Hematopoietic multipotent progenitor cell treated with erythropoietin and hydrocortisone succinate and interleukin-3 and kit ligand, for 17 days (in vitro differentiated cells): ENCODE measurements around the gene IL20RA.
A peak's percentile ranks its signal among the peaks of the same experiment; 100 is the strongest.
"Not testable (repeated sequence)": the region's sequence is repeated elsewhere in the genome, so short reads cannot be mapped to it uniquely, and the experiment has no call there.

Experiments
- DNase-seq: peaks from one replicate; pipeline ENCODE4 v3.0.0-alpha.2; 2015; ENCODE audit warnings: low spot score

The IL20RA gene

GRCh38 chr6:136971609-136972008 is 73.2 kb downstream of the IL20RA start:
- DNase-seq: no peak

- DNase-seq: no peak
Observed at GRCh38 chr6:136969930-136970329, 74.8 kb downstream of the IL20RA start.

- DNase-seq: no peak
Observed at GRCh38 chr6:136969433-136969832, 75.3 kb downstream of the IL20RA start.

GRCh38 chr6:136968837-136969236 is 75.9 kb downstream of the IL20RA start:
- no peak for DNase-seq

GRCh38 chr6:136967876-136968752 is 76.7 kb downstream of the IL20RA start:
- peak; percentile 37 for DNase-seq

- DNase-seq: no peak
Observed at GRCh38 chr6:136964398-136964797, 80.4 kb downstream of the IL20RA start.

GRCh38 chr6:136963259-136963658 is 81.5 kb downstream of the IL20RA start:
- DNase-seq: no peak

- no peak for DNase-seq
Observed at GRCh38 chr6:136962661-136963060, 82.1 kb downstream of the IL20RA start.

- no peak for DNase-seq
Observed at GRCh38 chr6:136961848-136962247, 82.9 kb downstream of the IL20RA start.

- DNase-seq: no peak
Observed at GRCh38 chr6:136960781-136961180, 84.0 kb downstream of the IL20RA start.

- not testable (repeated sequence) for DNase-seq
Observed at GRCh38 chr6:136959935-136960334, 84.8 kb downstream of the IL20RA start.

- DNase-seq: no peak
Observed at GRCh38 chr6:136959471-136959891, 85.3 kb downstream of the IL20RA start.

- DNase-seq: no peak
Observed at GRCh38 chr6:136958168-136958567, 86.6 kb downstream of the IL20RA start.

- DNase-seq: no peak
Observed at GRCh38 chr6:136956590-136957544, 87.9 kb downstream of the IL20RA start.

GRCh38 chr6:136955123-136955522 is 89.6 kb downstream of the IL20RA start:
- no peak for DNase-seq

GRCh38 chr6:136952714-136953260 is 92.0 kb downstream of the IL20RA start:
- no peak for DNase-seq

GRCh38 chr6:136950436-136951126 is 94.2 kb downstream of the IL20RA start:
- no peak for DNase-seq
